SK-N-SH (cell line): Measurements from ENCODE around the gene ARHGEF10L.

Source experiments
- FOXM1 ChIP-seq: IDR thresholded peaks from 2 replicates; pipeline ENCODE4 v1.4.0; 2012; ENCODE audit warnings: low read depth, mild to moderate bottlenecking
- GABPA ChIP-seq: IDR thresholded peaks from 2 replicates; pipeline ENCODE4 v1.4.0; 2012; ENCODE audit warnings: low read depth, mild to moderate bottlenecking
- MXI1 ChIP-seq: IDR thresholded peaks from 2 replicates; pipeline ENCODE4 v1.6.1; 2012; ENCODE audit warnings: mild to moderate bottlenecking, low read depth, low read length, improper control_type of control experiment
- POLR2AphosphoS5 ChIP-seq: IDR thresholded peaks from 2 replicates; pipeline ENCODE4 v1.6.1; 2012; ENCODE audit warnings: low read depth, low read length
- RCOR1 ChIP-seq: fragments of 150-350 bp; IDR thresholded peaks from 2 replicates; pipeline ENCODE4 v1.6.1; 2017; ENCODE audit warnings: antibody characterized with exemption, low read length
- RFX5 ChIP-seq: IDR thresholded peaks from 2 replicates; pipeline ENCODE4 v1.6.1; 2012; ENCODE audit warnings: mild to moderate bottlenecking, improper control_type of control experiment, low read length
- SIN3A ChIP-seq: IDR thresholded peaks from 2 replicates; pipeline ENCODE4 v1.6.1; 2012; ENCODE audit warnings: low read depth, mild to moderate bottlenecking, low read length, moderate library complexity, borderline replicate concordance
- TF ChIP-seq, protein P1 (sequence below): fragments of 200-600 bp; sonication (generic); IDR thresholded peaks from 2 replicates; pipeline ENCODE4 v1.6.1; 2017; ENCODE audit warnings: antibody characterized with exemption, mild to moderate bottlenecking, moderate library complexity

DNA sequence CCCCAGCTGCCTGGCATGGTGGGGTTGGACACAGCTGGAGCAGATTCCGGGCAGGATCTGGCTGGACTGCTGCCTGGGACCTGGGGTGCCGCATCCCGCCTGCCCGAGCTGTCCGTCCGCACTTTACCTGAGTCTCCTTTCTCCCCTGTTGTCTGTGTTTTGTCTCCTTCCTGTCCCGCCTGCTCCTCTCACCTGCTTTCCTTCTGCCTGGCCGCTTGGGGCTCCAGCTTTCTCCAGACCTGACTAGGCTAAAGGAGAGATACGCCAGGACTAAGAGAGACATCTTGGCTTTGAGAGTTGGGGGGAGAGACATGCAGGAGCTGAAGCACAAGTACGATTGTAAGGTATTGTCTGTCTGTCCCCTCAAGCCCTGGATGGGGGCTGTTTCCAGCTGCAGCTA lies 73.3 kb downstream of the ARHGEF10L start:
- TF ChIP-seq MXI1 (no peak), RCOR1 (no peak), POLR2AphosphoS5 (no peak), RFX5 (no peak), SIN3A (no peak), GABPA (no peak), FOXM1 (no peak)
- TF ChIP-seq, protein P1, sequence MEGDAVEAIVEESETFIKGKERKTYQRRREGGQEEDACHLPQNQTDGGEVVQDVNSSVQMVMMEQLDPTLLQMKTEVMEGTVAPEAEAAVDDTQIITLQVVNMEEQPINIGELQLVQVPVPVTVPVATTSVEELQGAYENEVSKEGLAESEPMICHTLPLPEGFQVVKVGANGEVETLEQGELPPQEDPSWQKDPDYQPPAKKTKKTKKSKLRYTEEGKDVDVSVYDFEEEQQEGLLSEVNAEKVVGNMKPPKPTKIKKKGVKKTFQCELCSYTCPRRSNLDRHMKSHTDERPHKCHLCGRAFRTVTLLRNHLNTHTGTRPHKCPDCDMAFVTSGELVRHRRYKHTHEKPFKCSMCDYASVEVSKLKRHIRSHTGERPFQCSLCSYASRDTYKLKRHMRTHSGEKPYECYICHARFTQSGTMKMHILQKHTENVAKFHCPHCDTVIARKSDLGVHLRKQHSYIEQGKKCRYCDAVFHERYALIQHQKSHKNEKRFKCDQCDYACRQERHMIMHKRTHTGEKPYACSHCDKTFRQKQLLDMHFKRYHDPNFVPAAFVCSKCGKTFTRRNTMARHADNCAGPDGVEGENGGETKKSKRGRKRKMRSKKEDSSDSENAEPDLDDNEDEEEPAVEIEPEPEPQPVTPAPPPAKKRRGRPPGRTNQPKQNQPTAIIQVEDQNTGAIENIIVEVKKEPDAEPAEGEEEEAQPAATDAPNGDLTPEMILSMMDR: no peak
